Central memory CD8-positive, alpha-beta T cell (primary cell): ENCODE data around the gene MTUS2.

Experiments used
- ATAC-seq: fragments of 150-1000 bp; cut with Tn5 transposase; replicated peaks from 2 replicates; pipeline ENCODE4 v1.10.0; 2022; ENCODE audit warnings: mild to moderate bottlenecking, moderate FRiP score, moderate number of reproducible peaks; ENCODE audit not compliant: poor library complexity, severe bottlenecking; ENCODE audit errors: extremely low read depth
- DNase-seq, 2 donors: peaks; one replicate each; pipeline ENCODE4 v3.0.0; 2021; ENCODE audit warnings: low spot score in 2 of 2
- H3K27ac Mint-ChIP-seq: one replicate; pipeline ENCODE4 v1.8.0; 2022; ENCODE audit warnings: low read depth, mild to moderate bottlenecking, moderate library complexity, mixed read lengths
- H3K27me3 Mint-ChIP-seq: one replicate; pipeline ENCODE4 v1.8.0; 2022; ENCODE audit warnings: mixed read lengths
- H3K36me3 Mint-ChIP-seq: one replicate; pipeline ENCODE4 v1.8.0; 2022; ENCODE audit warnings: mild to moderate bottlenecking, moderate library complexity, mixed read lengths; ENCODE audit not compliant: insufficient read depth
- H3K4me1 Mint-ChIP-seq: one replicate; pipeline ENCODE4 v1.8.0; 2022; ENCODE audit warnings: mixed read lengths
- H3K4me3 Mint-ChIP-seq: one replicate; pipeline ENCODE4 v1.8.0; 2022; ENCODE audit warnings: mild to moderate bottlenecking, moderate library complexity, mixed read lengths
- H3K9me3 Mint-ChIP-seq: one replicate; pipeline ENCODE4 v1.8.0; 2022; ENCODE audit warnings: mixed read lengths

The MTUS2 gene

GRCh38 chr13:29108068-29108786 is 288.1 kb downstream of the MTUS2 start:
- no peak for ATAC-seq
- H3K27me3 Mint-ChIP-seq: no peaks in the 10 kb centered on the region
- no peaks in the 10 kb centered on the region for H3K4me1 Mint-ChIP-seq
- no peaks in the 10 kb centered on the region for H3K36me3 Mint-ChIP-seq
- H3K4me3 Mint-ChIP-seq: no peak overlapping the region
- no peak for DNase-seq
- H3K9me3 Mint-ChIP-seq: peaks cover 13% of the 10 kb centered on the region
- H3K27ac Mint-ChIP-seq: no peak overlapping the region

- no peaks in the 10 kb centered on the region for H3K4me1 Mint-ChIP-seq
- H3K27ac Mint-ChIP-seq: no peak overlapping the region
- no peaks in the 10 kb centered on the region for H3K27me3 Mint-ChIP-seq
- H3K4me3 Mint-ChIP-seq: no peak overlapping the region
- DNase-seq (no peak), ATAC-seq (no peak)
- no peaks in the 10 kb centered on the region for H3K36me3 Mint-ChIP-seq
- peaks cover 19% of the 10 kb centered on the region for H3K9me3 Mint-ChIP-seq
Observed at GRCh38 chr13:29109987-29110386, 289.8 kb downstream of the MTUS2 start.

GRCh38 chr13:29111446-29111845 is 291.3 kb downstream of the MTUS2 start:
- no peaks in the 10 kb centered on the region for H3K36me3 Mint-ChIP-seq
- H3K9me3 Mint-ChIP-seq: peaks cover 17% of the 10 kb centered on the region
- ATAC-seq (no peak), DNase-seq (no peak)
- no peak overlapping the region for H3K4me3 Mint-ChIP-seq
- H3K27ac Mint-ChIP-seq: no peak overlapping the region
- H3K4me1 Mint-ChIP-seq: no peaks in the 10 kb centered on the region
- no peaks in the 10 kb centered on the region for H3K27me3 Mint-ChIP-seq

- ATAC-seq (no peak), DNase-seq (no peak)
- Mint-ChIP-seq H3K36me3 (no peaks in the 10 kb centered on the region), H3K4me1 (no peaks in the 10 kb centered on the region), H3K4me3 (no peak overlapping the region), H3K27ac (no peak overlapping the region), H3K27me3 (no peaks in the 10 kb centered on the region), H3K9me3 (peaks cover 13% of the 10 kb centered on the region)
Observed at GRCh38 chr13:29115842-29116241, 295.7 kb downstream of the MTUS2 start.

- H3K36me3 Mint-ChIP-seq: no peaks in the 10 kb centered on the region
- no peaks in the 10 kb centered on the region for H3K4me1 Mint-ChIP-seq
- no peak overlapping the region for H3K27ac Mint-ChIP-seq
- H3K9me3 Mint-ChIP-seq: peaks cover 5% of the 10 kb centered on the region
- DNase-seq: no peak
- ATAC-seq: no peak
- no peak overlapping the region for H3K4me3 Mint-ChIP-seq
- H3K27me3 Mint-ChIP-seq: no peaks in the 10 kb centered on the region
Observed at GRCh38 chr13:29117663-29118062, 297.5 kb downstream of the MTUS2 start.

- H3K4me3 Mint-ChIP-seq: no peak overlapping the region
- ATAC-seq: no peak
- peaks cover 5% of the 10 kb centered on the region for H3K9me3 Mint-ChIP-seq
- DNase-seq: no peak
- H3K36me3 Mint-ChIP-seq: no peaks in the 10 kb centered on the region
- H3K4me1 Mint-ChIP-seq: no peaks in the 10 kb centered on the region
- no peaks in the 10 kb centered on the region for H3K27me3 Mint-ChIP-seq
- H3K27ac Mint-ChIP-seq: no peak overlapping the region
Observed at GRCh38 chr13:29118471-29118870, 298.3 kb downstream of the MTUS2 start.

- H3K27ac Mint-ChIP-seq: no peak overlapping the region
- no peak overlapping the region for H3K4me3 Mint-ChIP-seq
- H3K4me1 Mint-ChIP-seq: no peaks in the 10 kb centered on the region
- ATAC-seq (peak; percentile 55), DNase-seq (no peak)
- H3K9me3 Mint-ChIP-seq: peaks cover 7% of the 10 kb centered on the region
- H3K36me3 Mint-ChIP-seq: no peaks in the 10 kb centered on the region
- H3K27me3 Mint-ChIP-seq: no peaks in the 10 kb centered on the region
Observed at GRCh38 chr13:29125191-29125933, 305.2 kb downstream of the MTUS2 start.

GRCh38 chr13:29125934-29126424 is 305.8 kb downstream of the MTUS2 start:
- ATAC-seq: peak; percentile 42
- H3K4me3 Mint-ChIP-seq: no peak overlapping the region

GRCh38 chr13:29129616-29130015 is 309.5 kb downstream of the MTUS2 start:
- ATAC-seq (no peak), DNase-seq (no peak)
- H3K27ac Mint-ChIP-seq: no peak overlapping the region
- no peaks in the 10 kb centered on the region for H3K27me3 Mint-ChIP-seq
- no peaks in the 10 kb centered on the region for H3K36me3 Mint-ChIP-seq
- peaks cover 14% of the 10 kb centered on the region for H3K9me3 Mint-ChIP-seq
- H3K4me1 Mint-ChIP-seq: no peaks in the 10 kb centered on the region
- no peak overlapping the region for H3K4me3 Mint-ChIP-seq

More at GRCh38 chr13:29125934-29126424, 305.8 kb downstream of the MTUS2 start:
- no peak for DNase-seq
- Mint-ChIP-seq H3K27ac (no peak overlapping the region), H3K36me3 (no peaks in the 10 kb centered on the region), H3K9me3 (peaks cover 7% of the 10 kb centered on the region), H3K27me3 (no peaks in the 10 kb centered on the region), H3K4me1 (no peaks in the 10 kb centered on the region)

GRCh38 chr13:29131159-29131558 is 311.0 kb downstream of the MTUS2 start:
- H3K36me3 Mint-ChIP-seq: no peaks in the 10 kb centered on the region
- H3K27me3 Mint-ChIP-seq: no peaks in the 10 kb centered on the region

GRCh38 chr13:29131881-29132668 is 311.9 kb downstream of the MTUS2 start:
- H3K36me3 Mint-ChIP-seq: no peaks in the 10 kb centered on the region
- no peaks in the 10 kb centered on the region for H3K4me1 Mint-ChIP-seq
- no peak for ATAC-seq
- peaks cover 15% of the 10 kb centered on the region for H3K9me3 Mint-ChIP-seq
- H3K27me3 Mint-ChIP-seq: no peaks in the 10 kb centered on the region
- H3K4me3 Mint-ChIP-seq: no peak overlapping the region
- no peak overlapping the region for H3K27ac Mint-ChIP-seq
- DNase-seq: no peak

More at GRCh38 chr13:29131159-29131558, 311.0 kb downstream of the MTUS2 start:
- no peak overlapping the region for H3K27ac Mint-ChIP-seq
- peaks cover 14% of the 10 kb centered on the region for H3K9me3 Mint-ChIP-seq
- H3K4me3 Mint-ChIP-seq: no peak overlapping the region
- no peaks in the 10 kb centered on the region for H3K4me1 Mint-ChIP-seq
- DNase-seq (no peak), ATAC-seq (no peak)

- H3K36me3 Mint-ChIP-seq: no peaks in the 10 kb centered on the region
- DNase-seq (no peak), ATAC-seq (no peak)
- H3K27me3 Mint-ChIP-seq: no peaks in the 10 kb centered on the region
- no peak overlapping the region for H3K4me3 Mint-ChIP-seq
- peaks cover 22% of the 10 kb centered on the region for H3K9me3 Mint-ChIP-seq
- H3K27ac Mint-ChIP-seq: no peak overlapping the region
- no peaks in the 10 kb centered on the region for H3K4me1 Mint-ChIP-seq
Observed at GRCh38 chr13:29136341-29136740, 316.2 kb downstream of the MTUS2 start.
